Endothelial cell (in vitro differentiated cells): ENCODE measurements around the gene ASCC1. TPM values are rescaled to one million over a fixed set of nuclear protein-coding genes. Genes with fewer than 3 reads are reported as not detected.

Experiments
- DNase-seq: peaks from one replicate; pipeline ENCODE4 v3.0.0; 2021; ENCODE audit warnings: low spot score
- H3K27ac Mint-ChIP-seq: one replicate; pipeline ENCODE4 v1.8.0; 2021; ENCODE audit warnings: mixed read lengths, inconsistent platforms; ENCODE audit not compliant: unreplicated experiment
- H3K27me3 Mint-ChIP-seq: one replicate; pipeline ENCODE4 v1.8.0; 2021; ENCODE audit warnings: mild to moderate bottlenecking, moderate library complexity, mixed read lengths, inconsistent platforms; ENCODE audit not compliant: unreplicated experiment
- H3K36me3 Mint-ChIP-seq: one replicate; pipeline ENCODE4 v1.8.0; 2021; ENCODE audit warnings: mild to moderate bottlenecking, low read depth, mixed read lengths, inconsistent platforms; ENCODE audit not compliant: unreplicated experiment
- H3K4me1 Mint-ChIP-seq: one replicate; pipeline ENCODE4 v1.8.0; 2021; ENCODE audit warnings: mild to moderate bottlenecking, mixed read lengths, inconsistent platforms; ENCODE audit not compliant: unreplicated experiment
- H3K4me3 Mint-ChIP-seq: one replicate; pipeline ENCODE4 v1.8.0; 2021; ENCODE audit warnings: mild to moderate bottlenecking, mixed read lengths, inconsistent platforms; ENCODE audit not compliant: unreplicated experiment
- H3K9me3 Mint-ChIP-seq: one replicate; pipeline ENCODE4 v1.8.0; 2021; ENCODE audit warnings: mixed read lengths, inconsistent platforms; ENCODE audit not compliant: unreplicated experiment
- CTCF ChIP-seq: fragments of 200-600 bp; sonication (generic); IDR thresholded peaks from one replicate; pipeline ENCODE4 v1.5.0; 2021; ENCODE audit warnings: antibody characterized with exemption; ENCODE audit not compliant: unreplicated experiment
- total RNA-seq: library from RNA; stranded (reverse); fragmentation: NEBNext Ultra II Directional; extraction: Animal tissue kit (Norgen Biotek cat#: 25700); gene quantifications from one replicate; pipeline ENCODE4 v1.2.1, GENCODE V29; 2021; ENCODE audit not compliant: unreplicated experiment

ASCC1 gene
- total RNA-seq, 1 donor from 2014 or later: 32.1 TPM

- H3K9me3 Mint-ChIP-seq: no peaks in the 10 kb centered on the region
- peaks cover 8% of the 10 kb centered on the region for H3K36me3 Mint-ChIP-seq
- TF ChIP-seq CTCF: no peak
- no peaks in the 10 kb centered on the region for H3K27me3 Mint-ChIP-seq
- no peaks in the 10 kb centered on the region for H3K4me1 Mint-ChIP-seq
- no peak overlapping the region for H3K27ac Mint-ChIP-seq
- no peak overlapping the region for H3K4me3 Mint-ChIP-seq
- no peak for DNase-seq
These were observed 39.4 kb downstream of the ASCC1 start for GRCh38 chr10:72176701-72177100.

GRCh38 chr10:72175149-72175548, 40.9 kb downstream of the ASCC1 start:
- no peak for TF ChIP-seq CTCF
- H3K4me3 Mint-ChIP-seq: no peak overlapping the region
- peaks cover 7% of the 10 kb centered on the region for H3K36me3 Mint-ChIP-seq
- no peaks in the 10 kb centered on the region for H3K9me3 Mint-ChIP-seq
- peaks cover 2% of the 10 kb centered on the region for H3K4me1 Mint-ChIP-seq
- no peak overlapping the region for H3K27ac Mint-ChIP-seq
- no peak for DNase-seq
- H3K27me3 Mint-ChIP-seq: no peaks in the 10 kb centered on the region

DNA sequence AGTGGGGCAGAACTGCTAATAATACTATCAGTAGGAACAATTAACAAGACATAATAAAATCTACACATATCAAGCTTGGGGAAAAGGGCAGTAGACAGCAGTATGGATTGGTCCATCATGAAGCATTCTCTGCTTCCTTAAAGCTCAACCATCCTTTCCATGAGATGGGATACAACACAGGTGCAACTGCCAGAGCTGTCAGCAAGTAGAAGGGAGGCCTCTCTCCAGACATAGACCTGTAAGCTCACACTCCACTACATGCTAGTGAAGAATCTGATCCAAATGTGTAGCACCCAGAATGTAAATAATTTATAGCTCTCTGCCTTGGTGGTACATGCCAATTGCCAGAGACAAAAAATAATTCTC, 41.8 kb downstream of the ASCC1 start:
- peaks cover 2% of the 10 kb centered on the region for H3K4me1 Mint-ChIP-seq
- H3K27me3 Mint-ChIP-seq: no peaks in the 10 kb centered on the region
- no peak for TF ChIP-seq CTCF
- H3K36me3 Mint-ChIP-seq: peaks cover 7% of the 10 kb centered on the region
- H3K9me3 Mint-ChIP-seq: no peaks in the 10 kb centered on the region
- no peak overlapping the region for H3K27ac Mint-ChIP-seq
- DNase-seq: no peak
- no peak overlapping the region for H3K4me3 Mint-ChIP-seq

- peaks cover 2% of the 10 kb centered on the region for H3K4me1 Mint-ChIP-seq
- no peak overlapping the region for H3K27ac Mint-ChIP-seq
- H3K27me3 Mint-ChIP-seq: no peaks in the 10 kb centered on the region
- no peak for DNase-seq
- peaks cover 7% of the 10 kb centered on the region for H3K36me3 Mint-ChIP-seq
- no peak overlapping the region for H3K4me3 Mint-ChIP-seq
- H3K9me3 Mint-ChIP-seq: no peaks in the 10 kb centered on the region
- TF ChIP-seq CTCF: no peak
These were observed 42.3 kb downstream of the ASCC1 start for GRCh38 chr10:72173619-72174296.

DNA sequence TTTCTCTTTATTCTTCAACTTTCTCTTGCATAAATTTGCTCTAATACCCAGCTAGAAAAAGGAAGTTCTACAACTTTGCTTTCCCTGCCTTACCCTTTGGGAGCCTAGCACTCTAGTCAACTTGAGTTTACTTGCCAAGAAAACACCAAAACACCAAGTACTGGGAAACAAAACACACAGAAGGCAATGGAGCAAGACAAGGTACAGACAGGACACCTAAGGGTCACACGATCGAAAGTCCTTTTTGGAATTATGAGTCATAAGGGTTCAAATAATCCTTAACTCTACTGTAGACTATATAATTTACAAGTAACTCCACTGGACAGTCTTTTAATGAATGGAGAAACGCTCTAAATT, 42.8 kb downstream of the ASCC1 start:
- no peak for TF ChIP-seq CTCF
- Mint-ChIP-seq H3K27me3 (no peaks in the 10 kb centered on the region), H3K36me3 (peaks cover 7% of the 10 kb centered on the region), H3K4me3 (no peak overlapping the region), H3K4me1 (peaks cover 2% of the 10 kb centered on the region), H3K27ac (no peak overlapping the region), H3K9me3 (no peaks in the 10 kb centered on the region)
- no peak for DNase-seq
